Ishikawa (cell line): Measurements from ENCODE around the gene PDE1C.

Experiments
- CEBPB ChIP-seq: IDR thresholded peaks from 2 replicates; pipeline ENCODE4 v1.6.1; 2012
- CREB1 ChIP-seq: IDR thresholded peaks from 2 replicates; pipeline ENCODE4 v1.6.1; 2012; ENCODE audit warnings: low read depth
- EGR1 ChIP-seq: IDR thresholded peaks from 2 replicates; pipeline ENCODE4 v1.6.1; 2012
- EP300 ChIP-seq: IDR thresholded peaks from 2 replicates; pipeline ENCODE4 v1.6.1; 2012; ENCODE audit warnings: borderline replicate concordance
- FOXM1 ChIP-seq: IDR thresholded peaks from 2 replicates; pipeline ENCODE4 v1.6.1; 2012; ENCODE audit warnings: low read depth, borderline replicate concordance
- MAX ChIP-seq: IDR thresholded peaks from 2 replicates; pipeline ENCODE4 v1.6.1; 2012
- NFIC ChIP-seq: IDR thresholded peaks from 2 replicates; pipeline ENCODE4 v1.6.1; 2012
- RAD21 ChIP-seq: IDR thresholded peaks from 2 replicates; pipeline ENCODE4 v1.6.1; 2012; ENCODE audit warnings: low read depth
- REST ChIP-seq: IDR thresholded peaks from 2 replicates; pipeline ENCODE4 v1.6.1; 2012; ENCODE audit warnings: low read depth, mild to moderate bottlenecking
- TAF1 ChIP-seq: IDR thresholded peaks from 2 replicates; pipeline ENCODE4 v1.6.1; 2012; ENCODE audit warnings: low read depth, mild to moderate bottlenecking
- TCF12 ChIP-seq: IDR thresholded peaks from 2 replicates; pipeline ENCODE4 v1.6.1; 2012; ENCODE audit warnings: low read depth
- TEAD4 ChIP-seq: IDR thresholded peaks from 2 replicates; pipeline ENCODE4 v1.6.1; 2012
- USF1 ChIP-seq: IDR thresholded peaks from 2 replicates; pipeline ENCODE4 v1.6.1; 2012
- YY1 ChIP-seq: IDR thresholded peaks from 2 replicates; pipeline ENCODE4 v1.6.1; 2012; ENCODE audit warnings: low read depth
- ZBTB7A ChIP-seq: IDR thresholded peaks from 2 replicates; pipeline ENCODE4 v1.6.1; 2012; ENCODE audit warnings: low read depth

The PDE1C gene

DNA sequence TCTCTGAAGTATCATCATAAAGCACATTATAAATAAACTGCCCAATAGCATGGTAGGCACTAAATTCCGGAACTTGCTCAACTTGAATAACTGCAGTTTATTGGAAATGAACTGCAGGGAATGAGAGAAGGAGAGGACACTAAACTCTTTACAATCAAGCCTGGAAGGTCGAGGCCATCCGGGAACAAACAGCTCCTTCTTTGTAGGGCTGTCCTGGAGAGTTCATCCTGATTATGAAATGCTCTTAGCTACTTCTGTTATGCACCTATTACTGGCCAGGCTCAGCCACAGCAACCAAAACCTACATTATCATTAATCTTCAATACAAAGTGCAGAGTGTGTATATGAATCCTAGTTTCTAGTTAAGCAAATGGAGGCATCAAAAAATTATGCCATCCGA is 318.5 kb downstream of the PDE1C start:
- TF ChIP-seq CREB1 (no peak), TAF1 (no peak), EGR1 (no peak), ZBTB7A (no peak), YY1 (no peak), REST (no peak), FOXM1 (no peak), NFIC (no peak), RAD21 (no peak), TEAD4 (no peak), USF1 (no peak), EP300 (no peak), CEBPB (no peak), MAX (no peak)

DNA sequence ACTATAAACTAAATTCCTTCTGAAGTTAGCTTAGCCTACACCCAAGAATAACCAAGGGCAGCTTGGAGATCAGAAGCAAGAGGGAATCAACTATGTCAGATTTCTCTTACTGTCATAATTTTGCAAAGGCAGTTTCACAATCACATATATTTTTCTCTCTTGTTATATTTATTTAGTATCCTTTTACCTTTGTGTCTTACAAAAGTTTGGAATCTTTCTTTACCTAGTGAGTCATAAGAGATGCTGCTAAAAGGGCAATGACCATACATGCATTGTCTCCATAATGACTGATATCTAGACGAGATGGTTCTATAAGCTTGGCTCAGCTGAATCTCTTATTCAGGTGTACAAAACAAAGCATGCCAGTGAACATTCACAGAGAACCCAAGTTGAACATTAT is 322.1 kb downstream of the PDE1C start:
- TF ChIP-seq CEBPB (no peak), TEAD4 (no peak), MAX (no peak), EP300 (no peak), USF1 (no peak), YY1 (no peak), REST (no peak), FOXM1 (no peak), ZBTB7A (no peak), RAD21 (no peak), NFIC (no peak), CREB1 (no peak), TCF12 (no peak)

GRCh38 chr7:31747553-31747952 is 322.7 kb downstream of the PDE1C start:
- no peak for TF ChIP-seq EP300
- no peak for TF ChIP-seq EGR1
- TF ChIP-seq CEBPB, result no peak
- no peak for TF ChIP-seq REST
- TF ChIP-seq MAX, result no peak
- TF ChIP-seq TCF12, result no peak
- no peak for TF ChIP-seq TAF1
- no peak for TF ChIP-seq TEAD4
- TF ChIP-seq YY1, result no peak
- no peak for TF ChIP-seq ZBTB7A
- no peak for TF ChIP-seq NFIC
- TF ChIP-seq CREB1, result no peak
- no peak for TF ChIP-seq USF1
- TF ChIP-seq RAD21, result no peak

GRCh38 chr7:31744294-31744874 is 325.8 kb downstream of the PDE1C start:
- no peak for TF ChIP-seq MAX
- TF ChIP-seq RAD21, result peak; percentile 70
